GM13977 (cell line): ENCODE measurements around the gene POMT1.

Experiments used
- DNase-seq: peaks from one replicate; pipeline ENCODE4 v3.0.0; 2012; ENCODE audit warnings: low spot score
- CTCF ChIP-seq: IDR thresholded peaks from 2 replicates; pipeline ENCODE4 v1.5.1; 2012; ENCODE audit warnings: mild to moderate bottlenecking, control low read depth; ENCODE audit not compliant: insufficient read depth; ENCODE audit errors: extremely low read depth, missing control alignments
- in situ Hi-C: fragments of 300-500 bp; cut with MboI; formaldehyde crosslinking; loops from one replicate; pipeline ENCODE4 v1.12.0; 2022; ENCODE audit warnings: low sequenced_read_pairs, low pct_unique_long_range_greater_than_20kb, mixed read lengths, inconsistent platforms; ENCODE audit not compliant: unreplicated experiment

Gene POMT1

GRCh38 chr9:131552030-131552429 lies 49.3 kb downstream of the POMT1 start:
- TF ChIP-seq CTCF: no peak
- in situ Hi-C loops: no loop called here
- no peak for DNase-seq

- in situ Hi-C loops: no loop called here
- no peak for TF ChIP-seq CTCF
- DNase-seq: no peak
These were observed 51.5 kb downstream of the POMT1 start for GRCh38 chr9:131554087-131554842.

- TF ChIP-seq CTCF: no peak
- no peak for DNase-seq
- in situ Hi-C loops: no loop called here
These were observed 52.2 kb downstream of the POMT1 start for GRCh38 chr9:131554843-131555351.

GRCh38 chr9:131555841-131556673 lies 53.3 kb downstream of the POMT1 start:
- TF ChIP-seq CTCF: no peak
- in situ Hi-C loops: no loop called here
- DNase-seq: no peak

GRCh38 chr9:131557855-131558548 lies 55.3 kb downstream of the POMT1 start:
- in situ Hi-C loops: no loop called here
- TF ChIP-seq CTCF: no peak
- no peak for DNase-seq

- TF ChIP-seq CTCF: no peak
- in situ Hi-C loops: no loop called here
- no peak for DNase-seq
These were observed 56.8 kb downstream of the POMT1 start for GRCh38 chr9:131559421-131560000.
